ENCODE data around the gene CERS5. TPM values are rescaled to one million over a fixed set of nuclear protein-coding genes. Genes with fewer than 3 reads are reported as not detected.

The CERS5 gene
- total RNA-seq, 1 donor from 2014 or later, result 59.7 TPM

- H3K36me3 Mint-ChIP-seq, result peaks cover 20% of the 10 kb centered on the region
- no peaks in the 10 kb centered on the region for H3K27me3 Mint-ChIP-seq
- no peak for DNase-seq (ENCODE audit: extremely low spot score, unreplicated experiment)
- H3K27ac Mint-ChIP-seq, result no peak overlapping the region
- peaks cover 6% of the 10 kb centered on the region for H3K4me1 Mint-ChIP-seq (ENCODE audit: unreplicated experiment)
- no peak overlapping the region for H3K4me3 Mint-ChIP-seq
- H3K9me3 Mint-ChIP-seq, result no peaks in the 10 kb centered on the region
- no peak for TF ChIP-seq CTCF (conservative IDR thresholded peaks at IDR 0.05)
Observed at GRCh38 chr12:50119387-50119786, 47.8 kb downstream of the CERS5 start.

DNA sequence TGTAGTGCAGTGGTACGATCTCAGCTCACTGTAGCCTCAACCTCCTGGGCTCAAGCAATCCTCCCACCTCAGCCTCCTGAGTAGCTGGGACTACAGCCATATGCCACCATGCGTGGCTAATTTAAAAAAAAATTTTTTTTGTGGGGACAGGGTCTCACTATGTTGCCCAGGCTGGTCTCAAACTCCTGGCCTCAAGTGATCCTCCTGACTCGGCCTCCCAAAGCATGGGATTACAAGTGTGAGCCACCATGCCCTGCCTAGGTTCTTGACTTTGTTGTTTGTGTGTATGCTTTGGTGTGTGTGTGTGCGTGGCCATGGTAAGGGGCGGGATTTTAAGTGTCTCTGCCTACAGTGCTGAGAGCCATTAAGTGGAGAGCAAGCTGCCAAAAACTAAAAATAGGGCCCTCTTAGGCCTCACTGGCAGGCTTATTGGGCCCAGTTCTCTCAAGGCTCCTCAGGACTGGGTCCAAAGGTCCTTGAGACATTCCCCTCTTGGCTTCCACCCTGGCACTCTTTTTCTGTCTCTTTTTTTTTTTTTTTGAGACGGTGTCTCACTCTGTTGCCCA is 50.0 kb downstream of the CERS5 start:
- no peak for DNase-seq (ENCODE audit: extremely low spot score, unreplicated experiment)
- Mint-ChIP-seq H3K27me3 (no peaks in the 10 kb centered on the region), H3K27ac (no peak overlapping the region), H3K36me3 (peaks cover 14% of the 10 kb centered on the region), H3K9me3 (no peaks in the 10 kb centered on the region), H3K4me1 (ENCODE audit: unreplicated experiment) (peaks cover 15% of the 10 kb centered on the region), H3K4me3 (no peak overlapping the region)
- no peak for TF ChIP-seq CTCF (conservative IDR thresholded peaks at IDR 0.05)

DNA sequence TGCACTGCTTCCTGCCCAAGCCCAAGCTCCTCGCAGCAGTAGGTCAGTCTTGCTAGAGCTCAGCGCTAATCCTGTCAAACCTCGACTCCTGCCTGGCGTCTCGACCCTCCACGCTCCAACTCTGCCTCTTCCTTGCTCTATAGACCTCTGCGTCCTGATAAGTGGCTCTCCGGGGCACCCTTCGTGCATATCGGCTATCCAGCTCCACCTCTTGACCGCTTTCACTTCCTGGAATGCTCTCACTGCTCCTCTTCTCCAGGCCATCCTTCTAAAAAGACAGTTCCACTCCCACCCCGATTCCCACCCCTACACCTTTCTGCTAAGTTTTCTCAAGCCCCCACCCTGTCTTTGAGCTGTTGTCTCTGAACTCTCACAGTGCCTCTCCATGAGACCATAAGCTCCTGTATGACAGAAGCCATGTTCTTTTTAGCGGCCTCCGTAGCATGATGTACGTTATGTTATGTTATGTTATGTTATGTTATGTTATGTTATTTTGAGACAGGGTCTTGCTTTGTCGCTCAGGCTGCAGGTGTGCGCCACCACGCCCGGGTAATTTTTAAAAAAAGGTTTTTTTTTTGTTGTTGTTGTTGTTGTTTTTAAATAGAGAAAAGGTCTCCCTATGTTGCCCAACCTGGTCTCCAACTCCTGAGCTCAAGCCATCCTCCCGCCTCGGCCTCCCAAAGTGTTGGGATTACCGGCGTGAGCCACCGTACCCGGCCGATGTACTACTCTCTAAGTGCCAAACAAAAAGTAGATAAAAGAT is 54.5 kb downstream of the CERS5 start:
- Mint-ChIP-seq H3K27ac (peak overlapping the region; percentile 100), H3K4me1 (ENCODE audit: unreplicated experiment) (peaks cover 37% of the 10 kb centered on the region), H3K4me3 (peak overlapping the region; percentile 100), H3K36me3 (peaks cover 8% of the 10 kb centered on the region), H3K9me3 (no peaks in the 10 kb centered on the region), H3K27me3 (no peaks in the 10 kb centered on the region)
- TF ChIP-seq CTCF (conservative IDR thresholded peaks at IDR 0.05), result no peak
- DNase-seq (ENCODE audit: extremely low spot score, unreplicated experiment), result no peak

GRCh38 chr12:50111693-50112455 is 55.3 kb downstream of the CERS5 start, which contains the start of gene COX14:
Gene COX14, plus strand, starts transcription at chr12:50112236. Its CDS starts 7,808 bp downstream, at chr12:50120044.
- H3K4me1 Mint-ChIP-seq (ENCODE audit: unreplicated experiment), result peaks cover 37% of the 10 kb centered on the region
- peak; percentile 95 for TF ChIP-seq CTCF (conservative IDR thresholded peaks at IDR 0.05)
- no peaks in the 10 kb centered on the region for H3K9me3 Mint-ChIP-seq
- H3K4me3 Mint-ChIP-seq, result peak within 1 kb of the TSS; percentile 100
- peak; percentile 99 for DNase-seq (ENCODE audit: extremely low spot score, unreplicated experiment)
- peak within 1 kb of the TSS; percentile 100 for H3K27ac Mint-ChIP-seq
- H3K36me3 Mint-ChIP-seq, result peaks cover 8% of the 10 kb centered on the region
- H3K27me3 Mint-ChIP-seq, result no peaks in the 10 kb centered on the region

- TF ChIP-seq CTCF (conservative IDR thresholded peaks at IDR 0.05), result no peak
- H3K27me3 Mint-ChIP-seq, result no peaks in the 10 kb centered on the region
- no peaks in the 10 kb centered on the region for H3K9me3 Mint-ChIP-seq
- H3K27ac Mint-ChIP-seq, result peak overlapping the region; percentile 100
- H3K4me1 Mint-ChIP-seq (ENCODE audit: unreplicated experiment), result peaks cover 37% of the 10 kb centered on the region
- peak overlapping the region; percentile 100 for H3K4me3 Mint-ChIP-seq
- no peak for DNase-seq (ENCODE audit: extremely low spot score, unreplicated experiment)
- H3K36me3 Mint-ChIP-seq, result peaks cover 4% of the 10 kb centered on the region
Observed at GRCh38 chr12:50111395-50111692, 55.8 kb downstream of the CERS5 start.

Data from type B pancreatic cell (in vitro differentiated cells).